Stimulated activated CD4-positive, alpha-beta T cell treated with anti-CD3 and anti-CD28 coated beads, Interleukin-4, amount 100 ng/mL, for 1 hour (primary cell): ENCODE data around the gene MAML3.
A peak's percentile ranks its signal among the peaks of the same experiment; 100 is the strongest.

Experiments used
- DNase-seq: peaks from one replicate; pipeline ENCODE4 v3.0.0-alpha.2; 2020

MAML3 gene

DNA sequence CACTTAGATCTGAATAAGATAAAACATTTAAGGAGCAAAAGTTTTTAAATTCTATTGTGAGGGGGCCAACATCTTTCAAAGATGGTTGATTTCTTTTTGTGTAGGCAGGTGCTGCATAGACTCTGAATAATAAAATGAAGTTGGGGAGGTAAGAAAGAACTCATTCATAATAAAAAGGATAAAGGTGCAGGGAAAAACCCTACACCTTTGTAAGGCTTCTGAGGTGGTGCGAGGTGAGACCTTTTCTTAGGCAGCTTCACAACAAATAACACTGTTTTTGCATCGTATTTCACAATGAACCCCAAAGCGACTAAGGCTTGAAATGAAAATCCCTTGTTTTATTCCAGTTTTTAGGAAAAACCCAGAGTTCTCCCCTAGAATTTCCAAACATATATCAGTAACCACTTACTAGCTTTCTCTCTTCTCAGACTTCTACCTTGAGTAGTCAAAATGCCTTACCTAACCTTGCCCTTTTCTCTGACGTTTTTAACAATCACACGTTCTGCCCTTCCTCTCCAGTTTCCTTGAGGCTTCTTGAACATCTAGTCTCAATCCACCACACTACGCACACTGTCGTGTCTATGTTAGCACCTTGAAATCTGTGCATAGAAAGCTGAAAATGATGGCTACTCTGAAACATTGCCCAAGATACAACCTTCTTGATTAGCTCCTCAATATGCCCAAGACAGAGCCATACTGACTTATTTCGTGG is 30.2 kb downstream of the MAML3 start:
- no peak for DNase-seq

DNA sequence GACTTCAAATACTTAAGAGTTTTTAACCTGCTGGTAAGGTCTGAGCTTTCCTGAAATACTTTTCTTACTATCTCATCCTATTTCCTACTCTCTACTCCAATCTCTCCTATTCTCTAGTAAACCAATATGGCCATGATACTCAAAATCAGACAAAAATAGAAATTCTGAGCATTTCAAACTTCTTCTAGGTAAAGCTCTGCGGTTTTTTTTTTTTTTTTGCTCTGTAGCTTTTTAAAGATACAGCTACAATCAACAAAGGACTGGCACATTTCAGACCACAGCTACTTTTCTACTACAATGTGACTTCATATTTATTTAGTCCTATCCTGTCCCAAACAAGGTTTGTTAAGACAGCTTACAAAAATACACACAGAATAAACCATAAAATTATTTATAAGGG is 31.1 kb downstream of the MAML3 start:
- no peak for DNase-seq

GRCh38 chr4:140121646-140122045 is 32.3 kb downstream of the MAML3 start:
- DNase-seq: no peak

GRCh38 chr4:140118931-140119640 is 34.9 kb downstream of the MAML3 start:
- no peak for DNase-seq

DNA sequence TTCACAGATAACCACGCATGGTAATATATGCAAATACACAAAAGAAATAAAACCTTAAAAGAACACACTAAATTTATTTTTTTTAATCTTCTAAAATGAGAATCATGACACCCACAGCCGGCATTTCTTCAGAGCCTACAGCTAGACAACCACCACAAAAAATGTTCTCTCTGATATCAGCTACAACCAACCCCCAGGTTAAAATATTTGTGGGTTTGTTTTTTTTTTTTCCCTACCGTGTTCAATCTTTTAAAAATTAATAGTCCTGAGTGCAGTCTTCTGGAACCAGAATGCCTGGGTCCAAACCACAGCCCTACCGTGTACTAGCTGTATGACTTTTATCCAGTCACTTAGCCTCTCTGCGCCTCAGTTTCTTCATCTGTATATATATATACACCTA is 36.0 kb downstream of the MAML3 start:
- DNase-seq: no peak

DNA sequence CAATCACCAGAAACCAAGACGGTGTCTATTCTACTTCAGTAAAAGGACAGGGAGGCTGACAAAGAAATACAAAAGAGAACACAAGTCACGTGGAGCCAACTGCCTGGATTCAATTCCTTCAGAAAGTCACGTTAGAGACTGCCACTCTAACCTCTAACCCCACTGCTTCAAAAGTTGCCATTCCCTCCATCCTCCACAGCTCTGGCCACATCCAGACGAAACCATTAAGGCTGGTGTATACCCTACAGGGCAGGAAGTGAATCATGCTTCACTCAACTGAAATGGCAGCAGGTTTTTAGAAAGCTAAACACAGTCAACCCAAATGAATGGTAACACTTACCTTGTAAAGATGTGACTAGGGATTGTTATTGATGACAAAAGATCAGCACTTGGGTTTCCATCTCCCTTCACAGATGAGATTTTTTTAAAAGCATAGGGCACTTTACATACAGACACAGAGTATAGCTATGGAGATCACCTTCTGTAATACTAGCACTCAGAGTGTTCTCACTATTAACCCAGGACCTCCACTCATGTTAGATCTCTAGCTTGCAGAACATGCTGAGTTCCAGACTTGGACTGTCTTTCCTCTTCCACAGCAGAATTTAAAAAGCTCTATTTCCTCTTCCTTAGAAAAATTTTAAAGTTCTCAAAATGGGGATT is 37.4 kb downstream of the MAML3 start:
- no peak for DNase-seq

- DNase-seq: no peak
Observed at GRCh38 chr4:140115140-140115539, 38.8 kb downstream of the MAML3 start.

GRCh38 chr4:140113653-140114052 is 40.3 kb downstream of the MAML3 start:
- no peak for DNase-seq

GRCh38 chr4:140112576-140112975 is 41.4 kb downstream of the MAML3 start:
- DNase-seq: no peak

DNA sequence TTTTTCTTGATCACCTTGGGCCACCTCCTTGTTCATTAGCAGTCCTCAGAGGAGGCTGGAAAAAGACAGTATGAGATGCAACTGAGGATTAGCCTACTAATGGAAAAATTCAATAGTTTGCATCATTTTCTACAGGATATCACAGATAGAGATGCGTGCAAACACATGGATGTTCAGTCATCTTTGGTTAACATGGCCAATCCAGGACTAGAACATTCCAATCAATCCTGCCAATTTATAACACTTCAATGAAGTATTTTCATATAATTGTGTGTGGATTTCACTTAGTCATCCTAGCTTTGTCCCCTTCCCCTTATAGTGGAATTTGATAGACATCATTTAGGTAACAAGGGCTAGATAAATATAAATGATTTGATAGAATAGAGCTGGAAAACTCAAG is 42.7 kb downstream of the MAML3 start:
- DNase-seq: no peak

GRCh38 chr4:140110542-140111215 is 43.3 kb downstream of the MAML3 start:
- DNase-seq: no peak

- no peak for DNase-seq
Observed at GRCh38 chr4:140109737-140110136, 44.2 kb downstream of the MAML3 start.

GRCh38 chr4:140109292-140109691 is 44.7 kb downstream of the MAML3 start:
- no peak for DNase-seq

DNA sequence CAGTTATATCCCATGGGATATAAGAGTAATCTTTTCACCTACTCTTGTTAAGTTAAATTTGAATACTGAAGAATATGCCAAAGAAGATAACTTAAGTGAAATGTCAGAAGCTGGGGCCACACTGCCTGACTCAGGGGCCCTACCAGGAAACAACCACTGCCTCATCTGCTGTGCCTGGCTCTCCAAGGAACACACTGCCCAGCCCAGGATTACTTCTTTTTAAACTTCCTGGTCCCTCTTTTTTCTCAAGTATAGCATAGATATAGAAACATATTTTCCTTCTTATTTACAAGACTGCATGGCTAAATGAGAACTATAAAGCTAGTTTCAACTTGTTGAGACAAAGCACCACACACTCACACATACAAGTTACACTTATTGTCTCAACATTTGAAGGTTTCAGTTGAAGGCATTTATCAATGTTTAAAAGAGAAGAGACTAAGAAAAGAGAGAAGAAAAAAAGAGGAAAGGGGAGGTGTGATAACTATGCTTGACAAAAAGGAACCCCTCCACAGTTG is 45.2 kb downstream of the MAML3 start:
- no peak for DNase-seq

- no peak for DNase-seq
Observed at GRCh38 chr4:140108243-140108642, 45.7 kb downstream of the MAML3 start.

- DNase-seq: no peak
Observed at GRCh38 chr4:140106289-140106844, 47.6 kb downstream of the MAML3 start.

DNA sequence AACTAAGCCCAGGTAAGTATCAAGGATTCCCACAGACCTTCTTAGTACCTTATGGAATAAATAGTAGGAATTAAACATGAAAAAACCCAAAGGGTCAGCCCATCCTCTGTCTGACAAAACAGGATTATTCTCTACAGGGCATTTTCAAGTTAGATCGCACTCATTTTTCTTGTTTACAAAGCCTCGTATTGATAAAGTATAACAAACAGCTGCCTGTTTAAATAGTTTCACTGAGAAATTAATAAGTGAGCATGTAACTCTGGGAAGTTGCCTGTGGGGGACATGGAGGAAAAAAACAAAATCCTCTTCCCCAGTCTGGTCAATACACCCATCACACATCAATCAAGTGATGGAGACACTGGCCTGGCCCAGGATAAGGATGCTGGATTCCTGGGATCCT is 48.5 kb downstream of the MAML3 start:
- DNase-seq: no peak

DNA sequence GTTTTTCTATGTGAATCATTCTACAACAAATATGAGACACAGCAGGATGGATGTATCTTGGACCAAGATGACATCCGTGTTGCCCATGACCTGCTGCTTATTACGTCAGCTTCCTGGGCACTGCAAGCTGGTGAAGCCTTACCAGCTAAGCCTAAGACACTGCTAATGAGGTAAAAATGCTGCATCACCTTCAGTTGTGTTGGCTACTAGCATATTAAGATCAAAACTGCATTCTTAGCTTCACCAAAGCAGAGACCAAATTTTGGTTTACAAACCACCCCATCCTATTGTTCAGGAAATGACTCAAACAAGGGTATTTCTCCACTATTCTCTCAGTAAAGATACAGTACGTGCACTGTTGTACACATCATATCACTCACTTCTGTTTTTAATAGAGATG is 50.3 kb downstream of the MAML3 start:
- DNase-seq: peak; percentile 12

DNA sequence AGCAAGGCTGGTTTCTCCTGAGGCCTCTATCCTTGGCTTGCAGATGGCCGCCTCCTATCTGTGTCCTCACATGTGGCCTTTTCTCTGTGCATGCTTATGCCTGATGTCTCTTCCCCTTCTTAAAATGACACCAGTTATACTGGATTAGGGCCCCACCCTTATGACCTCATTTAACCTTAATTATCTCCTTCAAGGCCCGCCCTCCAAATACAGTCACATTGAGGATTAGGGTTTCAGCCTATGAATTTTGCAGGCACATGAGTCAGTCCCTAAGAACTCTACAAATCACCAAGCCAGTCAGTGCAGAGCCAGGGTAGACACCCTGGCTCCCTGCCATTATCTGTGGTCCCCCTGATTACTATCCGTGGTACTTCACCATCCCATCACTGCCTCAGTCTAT is 51.6 kb downstream of the MAML3 start:
- DNase-seq: no peak

GRCh38 chr4:140100771-140101170 is 53.2 kb downstream of the MAML3 start:
- no peak for DNase-seq

DNA sequence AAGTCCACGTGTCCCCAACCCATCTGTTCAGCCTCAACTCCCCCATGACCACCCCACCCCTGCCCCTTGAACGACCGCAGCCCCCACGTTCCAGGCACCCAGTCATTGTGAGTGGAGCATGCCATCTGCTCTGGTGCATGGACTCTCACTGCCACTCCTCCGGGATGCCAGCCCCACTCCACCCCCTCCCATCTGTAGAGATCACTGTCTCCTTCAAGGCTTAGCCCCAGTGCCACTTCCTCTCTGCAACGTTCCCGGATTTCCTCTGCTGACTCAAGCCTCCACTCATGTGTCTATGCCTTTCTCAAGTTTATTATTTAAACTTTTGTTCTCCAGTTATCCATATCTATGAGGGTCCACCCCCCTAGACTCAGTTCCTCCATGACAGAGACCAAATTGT is 54.0 kb downstream of the MAML3 start:
- no peak for DNase-seq

DNA sequence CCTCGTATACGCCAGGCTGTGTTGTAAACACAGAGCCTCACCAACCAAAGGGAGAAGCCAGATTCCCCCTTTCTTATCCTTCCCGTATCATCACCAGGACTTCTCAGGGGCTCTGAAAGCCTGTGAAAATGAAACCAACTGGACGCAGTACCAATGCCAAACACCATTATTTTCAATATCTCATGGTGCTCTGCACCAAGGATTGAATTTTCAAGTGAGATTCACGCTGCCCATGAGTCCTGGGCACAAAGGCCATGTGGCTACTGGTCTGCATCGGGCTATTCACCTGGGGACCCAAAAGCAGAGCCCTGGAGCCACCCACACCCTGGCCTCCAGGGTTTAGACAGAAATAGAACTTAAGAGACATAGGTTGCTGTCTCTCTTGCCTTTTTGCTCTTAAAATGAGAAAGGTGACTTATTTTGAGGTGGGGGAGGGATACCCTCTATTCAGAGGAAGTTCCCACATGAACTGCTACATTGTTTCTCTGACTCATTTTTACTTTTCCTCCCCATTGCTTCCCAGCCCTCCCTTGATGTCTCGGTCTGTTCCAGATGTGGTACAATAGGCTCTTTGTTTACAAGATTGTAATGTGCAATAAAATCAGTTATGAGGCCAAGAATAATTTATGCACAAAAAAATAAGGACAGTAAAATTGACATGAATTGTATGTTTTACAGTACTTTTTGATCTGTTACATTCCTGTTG is 55.4 kb downstream of the MAML3 start:
- DNase-seq: no peak
